Measurements from ENCODE around the gene DGLUCY.
"Not testable (repeated sequence)": the region's sequence is repeated elsewhere in the genome, so short reads cannot be mapped to it uniquely, and the experiment has no call there.

Gene DGLUCY

DNA sequence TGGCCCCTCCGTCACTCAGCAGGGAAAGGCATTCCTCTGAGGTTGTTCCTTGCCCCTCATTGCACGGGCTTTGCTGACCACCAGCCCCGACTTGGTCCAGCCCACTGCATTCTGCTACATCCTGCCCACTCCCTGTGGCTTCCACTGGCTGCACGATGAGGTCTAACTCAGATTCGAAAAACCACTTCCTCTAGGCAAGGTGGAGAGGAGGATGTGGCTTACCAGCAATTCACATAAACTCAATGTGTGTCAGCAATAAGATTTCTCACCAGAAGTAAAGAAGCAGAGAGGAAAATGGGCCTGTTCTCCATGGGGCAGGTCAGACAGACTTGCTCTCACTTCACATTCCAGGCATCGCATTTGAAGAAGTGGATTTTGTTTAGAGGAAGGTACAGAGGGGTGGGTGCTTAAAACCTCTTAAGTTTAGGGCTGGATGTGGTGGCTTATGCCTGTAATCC lies 115.9 kb downstream of the DGLUCY start:
- peak overlapping the region; percentile 44 for H3K27ac ChIP-seq
- no peak for DNase-seq (ENCODE audit: low read depth, low spot score)

DNA sequence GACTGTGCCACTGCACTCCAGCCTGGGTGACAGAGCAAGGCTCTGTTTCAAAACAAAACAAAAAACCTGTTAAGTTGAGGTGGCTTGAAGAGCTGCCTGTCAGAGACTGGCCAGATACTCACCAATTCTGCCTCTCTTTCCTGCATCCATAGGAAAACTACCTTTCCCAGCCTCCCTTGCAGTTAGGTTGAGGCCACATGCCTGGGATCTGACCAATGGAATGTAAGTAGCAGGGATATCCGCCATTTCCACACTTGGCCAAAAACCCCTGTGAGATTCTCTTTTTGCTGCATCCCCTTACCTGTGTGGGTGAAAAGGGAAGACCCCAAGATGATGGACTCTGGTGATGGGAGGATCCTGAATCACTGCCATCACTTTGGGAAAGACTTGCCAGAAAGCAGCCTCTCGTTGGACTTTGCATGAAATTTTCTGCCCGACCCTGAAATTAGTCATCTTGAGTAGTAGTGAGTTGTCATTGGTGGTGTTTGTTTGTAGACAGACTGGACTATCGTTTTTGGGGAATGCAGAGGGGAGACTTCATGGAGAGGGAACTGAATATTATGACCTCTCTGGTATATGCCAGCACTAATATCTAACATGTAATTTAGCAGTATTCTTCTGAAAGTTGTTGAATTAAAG lies 116.6 kb downstream of the DGLUCY start:
- DNase-seq (ENCODE audit: low read depth, low spot score), result no peak
- H3K27ac ChIP-seq, result peak overlapping the region; percentile 44

DNA sequence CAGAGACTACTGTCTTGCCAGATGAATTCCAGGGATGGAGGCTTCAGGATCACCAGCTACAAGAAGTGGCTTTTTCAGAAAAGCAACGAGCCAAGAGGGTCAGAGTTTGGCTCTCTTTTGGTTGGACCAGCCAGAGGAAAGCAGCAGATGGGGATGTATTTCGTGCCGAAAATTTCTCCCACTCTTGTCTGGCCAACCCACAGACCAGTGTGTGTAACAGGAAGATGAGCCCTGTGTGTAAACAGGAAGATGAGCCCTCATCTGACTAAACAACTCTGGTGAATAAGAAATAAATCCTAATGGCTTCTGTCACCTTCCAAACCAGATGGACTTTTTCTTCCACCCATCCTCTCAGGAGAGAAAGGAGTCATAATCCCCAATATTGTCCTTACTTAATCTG lies 117.6 kb downstream of the DGLUCY start:
- no peak for DNase-seq (ENCODE audit: low read depth, low spot score)
- no peak overlapping the region for H3K27ac ChIP-seq

DNA sequence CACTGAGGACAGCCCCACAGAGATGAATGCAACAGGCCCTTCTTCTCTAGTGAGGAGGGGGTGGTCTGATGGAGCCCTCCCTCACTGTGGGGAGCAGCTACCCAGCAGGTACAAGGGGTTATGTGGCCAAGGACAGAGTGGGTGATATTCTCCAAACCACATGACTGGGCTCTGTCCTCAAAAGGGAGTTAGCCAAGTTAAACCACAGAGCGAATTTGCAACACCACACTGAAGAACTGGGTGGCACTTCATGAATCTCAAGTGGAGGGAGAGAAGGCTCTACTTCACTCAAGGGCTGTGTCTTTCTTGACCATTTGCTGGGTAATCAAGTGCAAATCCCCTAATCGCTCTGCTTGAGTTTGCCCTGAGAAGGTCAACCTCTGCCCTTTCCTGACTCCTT lies 118.2 kb downstream of the DGLUCY start:
- no peak overlapping the region for H3K27ac ChIP-seq
- DNase-seq (ENCODE audit: low read depth, low spot score), result no peak

DNA sequence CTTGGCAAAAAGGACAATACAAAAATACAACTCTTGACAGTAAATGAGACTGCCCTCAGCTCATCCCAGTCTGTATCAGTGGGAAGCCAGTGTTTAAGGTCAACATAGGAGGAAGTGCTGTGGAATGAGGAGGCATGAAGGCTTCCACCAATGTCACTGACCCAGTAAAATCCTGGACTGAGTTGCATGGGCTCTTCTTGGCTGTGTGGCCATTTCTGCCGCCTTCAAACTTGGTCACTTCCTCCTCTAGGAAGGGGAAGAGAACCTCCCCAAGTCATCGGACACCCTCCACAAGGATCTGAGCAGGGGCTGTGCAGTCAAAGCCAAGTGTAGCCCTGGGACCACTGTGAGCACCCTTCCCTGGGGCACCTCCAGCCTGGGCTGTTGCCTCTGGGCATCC lies 118.7 kb downstream of the DGLUCY start:
- no peak for DNase-seq (ENCODE audit: low read depth, low spot score)
- H3K27ac ChIP-seq, result no peak overlapping the region

DNA sequence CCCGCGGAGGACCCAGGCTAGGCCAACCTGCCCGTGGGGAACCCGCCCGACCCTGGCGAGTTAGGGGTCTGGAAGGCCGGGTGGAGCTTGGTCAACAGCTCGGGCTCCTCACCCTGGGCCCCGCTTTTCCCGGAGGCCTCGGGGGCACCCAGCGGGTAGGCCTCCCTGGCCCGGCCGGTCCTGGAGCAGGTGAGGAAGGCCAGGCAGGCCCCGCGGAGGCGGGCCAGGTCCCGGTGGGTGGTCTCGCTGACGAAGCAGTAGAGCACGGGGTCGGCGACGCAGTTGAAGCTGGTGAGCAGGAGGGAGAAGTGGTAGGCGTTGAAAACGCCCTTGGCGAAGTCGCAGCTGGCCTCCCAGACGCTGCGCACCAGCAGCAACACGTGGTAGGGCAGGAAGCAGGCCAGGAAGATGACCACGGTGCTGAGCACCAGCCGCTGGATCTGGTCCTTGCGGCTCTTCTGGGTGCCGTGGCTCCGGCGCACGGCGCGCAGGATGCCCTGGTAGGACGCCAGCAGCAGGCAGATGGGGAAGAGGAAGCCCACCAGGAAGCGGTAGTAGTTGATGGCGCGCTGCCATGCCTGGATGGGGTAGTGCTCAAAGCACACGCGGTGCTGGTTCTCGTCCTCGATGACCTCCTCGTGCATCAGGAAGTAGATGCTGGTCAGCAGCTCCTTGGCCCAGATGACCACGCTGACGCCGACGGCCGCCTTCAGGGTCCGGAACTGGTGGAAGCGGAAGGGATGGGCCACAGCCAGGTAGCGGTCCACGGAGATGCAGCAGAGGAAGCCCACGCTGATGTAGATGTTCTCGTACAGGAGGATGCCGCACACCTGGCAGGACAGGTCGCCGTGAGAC lies 120.3 kb downstream of the DGLUCY start:
- DNase-seq (ENCODE audit: low read depth, low spot score), result no peak
- no peak overlapping the region for H3K27ac ChIP-seq

DNA sequence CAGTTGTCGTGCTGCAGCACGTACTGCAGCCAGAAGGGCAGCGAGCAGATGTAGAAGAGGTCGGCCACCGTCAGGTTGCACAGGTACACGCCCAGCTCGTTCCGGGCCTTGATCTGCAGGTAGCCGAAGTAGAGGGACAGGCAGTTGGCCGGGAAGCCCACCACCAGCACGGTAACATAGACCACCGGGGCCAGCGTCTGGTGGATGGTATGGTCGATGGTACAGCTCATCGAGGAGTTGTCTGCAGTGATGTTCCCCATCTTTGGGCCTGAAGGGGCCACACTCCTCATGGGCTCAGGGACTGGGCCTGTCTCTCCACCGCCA lies 120.9 kb downstream of the DGLUCY start:
- no peak for DNase-seq (ENCODE audit: low read depth, low spot score)
- no peak overlapping the region for H3K27ac ChIP-seq

DNA sequence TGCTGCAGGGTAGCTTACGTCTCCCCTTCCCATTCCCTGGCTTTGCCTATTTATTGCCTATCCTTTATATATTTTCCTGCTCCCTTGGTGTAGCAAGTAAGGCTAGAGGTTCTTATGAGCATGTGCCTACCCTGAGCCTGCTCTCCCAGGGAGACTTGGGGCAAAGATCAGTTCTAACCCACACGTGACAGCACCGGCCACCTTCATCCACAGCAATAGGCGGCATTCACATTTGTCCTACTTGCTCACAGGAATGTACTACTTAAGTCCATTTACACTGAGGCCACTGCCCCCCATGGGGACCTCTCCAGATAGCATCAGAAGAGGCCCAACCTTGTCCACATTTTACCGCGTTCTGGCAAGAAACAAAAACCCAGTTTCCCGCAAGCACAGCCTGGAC lies 122.0 kb downstream of the DGLUCY start:
- no peak for DNase-seq (ENCODE audit: low read depth, low spot score)
- no peak overlapping the region for H3K27ac ChIP-seq

DNA sequence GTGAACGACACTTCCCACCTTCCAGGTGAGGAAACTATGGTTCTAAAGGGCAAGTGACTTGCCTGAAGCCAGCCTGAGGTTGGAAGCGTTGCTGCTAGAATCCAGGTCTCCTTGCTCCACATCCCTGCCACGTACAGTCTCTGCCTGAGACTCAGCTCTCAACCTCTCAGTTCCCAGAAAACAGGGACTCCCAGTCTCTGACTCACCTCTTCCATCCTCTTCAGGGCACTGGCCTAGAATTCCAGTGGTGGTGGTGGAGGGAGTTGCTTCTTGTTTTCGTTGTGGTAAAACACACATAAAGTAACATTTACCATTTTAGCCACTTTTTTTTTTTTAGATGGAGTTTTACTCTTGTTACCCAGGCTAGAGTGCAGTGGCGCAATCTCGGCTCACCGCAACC lies 123.3 kb downstream of the DGLUCY start:
- no peak overlapping the region for H3K27ac ChIP-seq
- no peak for DNase-seq (ENCODE audit: low read depth, low spot score)

DNA sequence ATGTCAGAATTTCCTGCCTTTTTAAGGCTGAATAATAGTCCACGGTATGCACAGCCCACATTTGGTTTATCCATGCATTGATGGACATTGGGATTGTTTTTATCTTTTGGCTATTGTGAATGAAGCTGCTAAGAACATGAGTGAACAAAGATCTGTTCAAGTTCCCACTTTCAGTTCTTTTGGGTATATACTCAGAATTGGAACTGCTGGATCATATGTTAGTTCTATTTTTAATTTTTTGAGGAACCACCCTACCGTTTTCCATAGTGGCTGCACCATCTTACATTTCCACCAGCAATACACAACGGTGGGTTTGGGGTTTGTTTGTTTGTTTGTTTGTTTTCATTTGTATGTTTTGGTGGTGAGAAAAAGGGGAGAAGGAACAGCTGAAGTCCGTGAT lies 124.2 kb downstream of the DGLUCY start:
- DNase-seq (ENCODE audit: low read depth, low spot score), result no peak
- no peak overlapping the region for H3K27ac ChIP-seq

DNA sequence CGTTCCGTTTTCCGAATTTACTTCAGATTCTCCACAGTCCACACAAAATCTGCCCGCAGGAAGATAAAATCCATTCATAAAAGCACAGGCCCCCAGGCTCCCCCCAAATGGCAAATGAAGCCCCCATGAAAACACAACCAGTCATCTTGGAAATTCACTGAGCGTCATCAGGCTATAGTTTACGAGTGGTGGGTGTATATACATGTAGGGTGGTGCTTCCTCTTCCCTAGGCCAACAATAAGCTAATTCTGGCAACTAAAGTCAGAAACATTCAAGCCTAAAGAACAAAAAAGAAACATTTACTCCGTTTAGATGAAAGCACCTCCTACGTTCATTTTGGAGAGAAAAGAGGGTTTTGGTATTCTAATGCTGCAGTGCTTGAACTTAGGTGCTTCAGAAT lies 124.8 kb downstream of the DGLUCY start:
- no peak for DNase-seq (ENCODE audit: low read depth, low spot score)
- H3K27ac ChIP-seq, result no peak overlapping the region

DNA sequence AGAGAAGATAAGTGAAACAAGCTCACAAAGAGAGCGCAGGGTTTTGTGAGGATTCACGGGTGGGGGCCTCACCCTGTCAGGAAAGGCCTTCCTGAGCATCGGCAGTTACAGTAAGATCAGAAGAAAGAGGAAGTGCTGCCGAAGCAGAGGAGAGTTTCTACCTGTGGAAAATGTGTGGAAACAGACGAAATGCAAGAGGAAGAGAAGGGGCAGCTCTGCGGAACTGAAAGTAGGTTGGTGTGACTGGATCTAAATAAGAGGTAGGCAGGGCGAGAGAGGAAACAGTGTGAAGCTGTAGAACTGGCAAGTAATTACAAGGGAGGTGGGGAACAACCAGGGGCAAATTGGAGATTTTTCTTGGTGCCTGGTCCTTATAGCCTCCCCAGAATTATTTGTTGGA lies 128.0 kb downstream of the DGLUCY start:
- no peak for DNase-seq (ENCODE audit: low read depth, low spot score)

DNA sequence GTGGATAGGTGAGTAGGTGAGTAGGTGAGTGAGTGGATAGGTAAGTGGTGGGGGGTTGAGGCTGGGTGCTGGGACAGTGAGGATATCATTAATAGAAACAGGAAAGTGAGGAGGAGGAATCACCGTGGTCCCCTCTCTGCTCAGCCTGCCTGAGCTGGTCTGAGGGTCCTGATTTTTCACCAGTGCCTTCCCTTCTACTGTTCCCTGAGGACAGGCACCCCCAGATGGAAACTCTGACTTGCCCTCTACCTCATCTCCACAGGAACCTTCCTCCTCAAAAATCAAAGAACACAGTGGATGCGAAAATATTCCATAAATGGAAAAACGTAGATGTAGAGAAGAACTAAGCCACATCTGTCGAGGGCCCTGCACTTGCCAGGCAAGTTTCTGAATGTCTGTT lies 128.8 kb downstream of the DGLUCY start:
- no peak for DNase-seq (ENCODE audit: low read depth, low spot score)
- H3K27ac ChIP-seq, result peak overlapping the region; percentile 74

More for the DNA sequence above, 128.0 kb downstream of the DGLUCY start:
- H3K27ac ChIP-seq, result no peak overlapping the region

DNA sequence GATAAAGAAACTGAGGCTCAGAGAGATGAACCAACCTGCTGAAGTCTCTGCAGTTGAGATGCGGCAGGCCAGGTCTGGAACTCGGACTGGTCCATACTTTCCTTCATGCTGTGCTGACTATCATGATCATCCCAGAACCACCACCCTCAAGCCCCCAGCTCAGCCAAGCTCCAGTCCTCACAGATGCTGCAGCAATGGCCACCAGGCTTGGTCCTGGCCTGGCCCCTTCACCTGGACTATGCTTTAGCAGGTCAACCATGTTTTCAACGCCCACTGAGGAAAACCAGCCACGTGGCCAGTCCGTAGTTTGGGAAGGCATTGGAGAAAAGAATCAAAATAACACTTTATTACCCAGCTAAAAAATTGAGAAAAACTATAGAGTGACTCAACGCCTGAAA lies 129.2 kb downstream of the DGLUCY start:
- no peak for DNase-seq (ENCODE audit: low read depth, low spot score)
- H3K27ac ChIP-seq, result peak overlapping the region; percentile 74

DNA sequence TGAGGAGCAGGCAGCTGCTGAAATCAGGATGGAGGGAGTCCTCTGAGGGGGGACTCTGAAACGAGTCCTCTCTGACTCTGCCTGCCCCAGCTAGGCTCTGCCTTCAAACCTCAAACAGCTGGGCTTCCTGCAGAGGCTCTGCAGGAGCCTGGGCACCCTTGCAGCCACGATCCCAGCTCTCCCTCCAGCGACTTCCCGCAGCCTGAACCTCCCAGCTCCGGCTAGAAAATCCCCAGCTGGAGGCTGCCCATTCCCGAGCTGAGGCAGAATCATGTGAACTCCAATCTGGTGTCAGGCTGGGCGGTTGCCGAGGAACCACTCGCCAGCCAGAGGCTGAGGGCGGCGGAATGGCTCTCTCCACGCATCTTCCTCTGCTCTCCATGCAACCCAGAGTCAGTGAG lies 130.6 kb downstream of the DGLUCY start, which contains the start of gene GPR68:
Gene GPR68 (minus strand): TSS at position 204 of the 401 bp plus-strand sequence. CDS start 9,654 bp downstream, outside the sequence.
- H3K27ac ChIP-seq, result peak within 1 kb of the TSS; percentile 74
- DNase-seq (ENCODE audit: low read depth, low spot score), result no peak

DNA sequence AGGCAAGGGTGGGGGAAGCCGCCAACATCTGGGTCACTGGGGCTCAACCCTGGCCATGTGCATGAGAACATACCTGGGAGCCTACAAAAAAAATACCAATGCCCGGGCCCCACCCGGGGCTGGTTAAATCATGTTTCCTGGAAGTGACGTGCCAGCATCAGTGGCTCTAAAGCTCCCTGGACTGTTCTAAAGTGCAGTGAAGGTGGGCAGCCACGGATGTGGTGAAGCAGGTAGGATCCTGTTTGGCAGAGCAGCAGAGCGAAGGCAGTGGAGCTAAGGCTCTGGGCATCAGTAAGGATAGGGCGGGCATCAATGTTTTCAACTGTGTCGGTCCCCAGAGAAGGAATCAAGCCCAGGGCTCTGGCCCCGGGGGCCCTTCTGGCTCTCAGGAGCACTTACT lies 131.2 kb downstream of the DGLUCY start:
- H3K27ac ChIP-seq, result peak overlapping the region; percentile 74

DNA sequence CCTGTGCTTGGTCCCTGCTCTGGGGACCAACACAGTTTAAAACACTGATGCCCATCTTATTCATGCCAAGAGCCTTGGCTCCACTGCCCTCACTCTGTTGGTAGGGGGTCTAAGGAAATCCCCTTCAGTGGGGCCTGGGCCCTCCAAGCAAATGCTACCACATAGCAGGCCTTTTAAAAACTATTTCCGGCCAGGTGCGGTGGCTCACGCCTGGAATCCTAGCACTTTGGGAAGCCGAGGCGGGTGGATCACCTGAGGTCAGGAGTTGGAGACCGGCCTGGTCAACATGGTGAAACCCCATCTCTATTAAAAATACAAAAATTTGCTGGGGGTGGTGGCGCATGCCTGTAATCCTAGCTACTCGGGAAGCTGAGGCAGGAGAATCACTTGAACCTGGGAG lies 131.7 kb downstream of the DGLUCY start:
- H3K27ac ChIP-seq; DNase-seq (ENCODE audit: low read depth, low spot score): not testable (repeated sequence)

More for the DNA sequence above, 131.2 kb downstream of the DGLUCY start:
- DNase-seq (ENCODE audit: low read depth, low spot score), result no peak

DNA sequence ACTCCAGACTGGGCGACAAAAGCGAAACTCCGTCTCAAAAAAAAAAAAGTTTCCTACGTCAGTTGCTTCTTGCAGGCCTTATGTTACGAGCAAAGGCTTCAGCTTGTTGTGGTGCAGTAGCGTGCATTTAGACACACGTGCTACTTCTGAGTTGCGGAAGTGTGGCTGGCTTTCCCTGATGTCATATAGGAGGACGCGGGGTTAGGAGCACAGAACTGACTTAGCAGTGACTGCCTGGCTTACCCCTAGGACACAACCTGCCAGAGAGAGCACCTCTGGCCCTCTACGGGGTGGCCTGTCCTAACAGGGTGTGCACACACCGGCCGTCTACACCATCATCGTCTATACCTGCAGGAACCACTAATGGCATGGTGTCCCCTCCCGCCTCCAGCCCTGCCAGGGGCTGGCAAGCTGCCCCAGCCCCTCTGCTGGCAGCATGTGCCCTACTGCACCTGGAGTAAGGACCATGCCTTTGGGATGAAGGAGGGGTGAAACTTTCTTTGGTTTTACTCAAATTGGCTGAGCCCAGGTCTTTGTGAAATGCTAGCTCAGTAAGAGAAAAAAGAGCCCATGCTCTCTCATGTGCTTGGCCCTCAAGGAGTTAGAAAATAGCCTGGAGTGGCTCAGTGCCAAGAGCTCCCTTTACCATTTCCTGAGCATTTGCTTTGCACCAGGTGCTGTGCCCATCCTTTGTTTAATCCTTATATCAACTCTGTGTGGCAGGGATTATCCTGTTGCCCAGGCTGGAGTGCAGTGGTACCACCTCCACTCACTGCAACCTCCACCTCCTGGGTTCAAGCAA lies 132.4 kb downstream of the DGLUCY start:
- H3K27ac ChIP-seq, result no peak overlapping the region
- DNase-seq (ENCODE audit: low read depth, low spot score), result no peak

DNA sequence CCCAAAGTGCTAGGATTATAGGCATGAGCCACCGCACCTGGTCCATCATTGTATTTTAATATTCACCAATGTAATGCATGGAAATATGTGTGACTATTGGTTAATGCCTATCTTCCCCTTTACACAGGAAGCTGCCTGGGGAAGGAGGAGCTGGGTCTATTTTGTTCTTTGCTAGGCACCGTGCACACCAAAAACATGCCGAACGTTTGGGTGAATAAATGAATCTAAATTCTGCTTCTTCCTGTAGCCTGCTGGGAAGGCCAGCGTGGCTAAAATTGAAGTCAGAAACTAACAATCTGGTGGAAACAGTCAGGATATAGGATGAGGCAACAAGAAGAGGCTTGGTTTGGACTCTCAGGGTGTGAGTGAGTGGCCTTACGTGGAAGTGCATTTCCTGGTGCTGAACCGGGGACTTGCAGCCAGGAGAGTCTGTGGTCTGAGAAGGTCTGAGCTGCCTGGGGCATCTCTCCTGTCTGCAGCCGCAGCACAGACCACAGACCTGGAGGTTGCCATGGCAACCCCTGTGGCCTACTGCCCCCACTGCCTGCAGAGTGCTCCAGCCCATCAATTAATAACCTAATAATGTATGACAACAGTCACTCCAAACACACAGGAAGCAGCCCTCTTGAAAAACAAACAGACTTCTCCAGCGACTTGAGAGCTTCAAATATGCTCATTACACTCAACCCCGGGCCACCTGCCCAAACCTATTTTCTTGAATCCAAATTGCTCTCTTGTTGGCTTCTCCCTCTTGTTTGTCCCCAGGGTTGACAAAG lies 136.2 kb downstream of the DGLUCY start:
- H3K27ac ChIP-seq, result peak overlapping the region; percentile 9
- no peak for DNase-seq (ENCODE audit: low read depth, low spot score)

DNA sequence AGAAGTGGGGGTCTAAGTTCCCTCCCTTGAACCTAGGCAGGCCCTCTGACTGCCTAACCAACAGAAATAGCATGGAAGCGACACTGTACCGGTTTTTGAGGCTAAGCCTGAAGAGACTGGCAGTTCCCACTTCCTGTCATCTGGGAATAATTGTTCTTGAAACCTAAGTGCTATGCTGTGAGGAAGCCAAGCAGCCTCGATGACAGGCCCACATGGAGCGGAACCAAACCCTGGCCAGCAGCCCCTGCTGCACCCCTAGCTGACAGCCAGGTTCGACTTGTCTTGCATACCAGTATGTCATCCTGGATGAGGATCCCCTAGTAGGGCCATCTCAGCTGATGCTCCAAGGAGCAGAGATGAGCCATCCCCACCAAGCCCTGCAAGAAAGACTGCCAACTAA lies 137.0 kb downstream of the DGLUCY start:
- no peak overlapping the region for H3K27ac ChIP-seq
- DNase-seq (ENCODE audit: low read depth, low spot score), result no peak
